HepG2 (cell line): ENCODE data around the gene UMOD. TPM values are rescaled to one million over a fixed set of nuclear protein-coding genes. Genes with fewer than 3 reads are reported as not detected.

ENCODE experiments used
- DR1 ChIP-seq: sonication (generic); formaldehyde crosslinking; IDR thresholded peaks from 2 replicates; pipeline ENCODE4 v1.8.0; 2021; ENCODE audit warnings: mild to moderate bottlenecking, missing genetic modification reagents, inconsistent platforms
- FOXA1 ChIP-seq, 2 experiments: fragments of 450-650 bp in 1 of 2; sonication (generic) in 1 of 2; formaldehyde crosslinking in 1 of 2; IDR thresholded peaks; 2 replicates each; pipeline versions ENCODE4 v1.4.0 to v1.6.1; 2016 to 2020; ENCODE audit warnings: missing genetic modification reagents in 1 of 2
- MYC ChIP-seq: sonication (generic); formaldehyde crosslinking; IDR thresholded peaks from 2 replicates; pipeline ENCODE4 v1.9.0; 2021; ENCODE audit warnings: missing genetic modification reagents, borderline replicate concordance
- RAD21 ChIP-seq: fragments of 450-650 bp; formaldehyde crosslinking; IDR thresholded peaks from 2 replicates; pipeline ENCODE4 v1.5.0; 2020; ENCODE audit warnings: mild to moderate bottlenecking
- STAG1 ChIP-seq: sonication (generic); formaldehyde crosslinking; IDR thresholded peaks from 2 replicates; pipeline ENCODE4 v1.4.0; 2020; ENCODE audit warnings: missing genetic modification reagents
- ZNF225 ChIP-seq: sonication (generic); formaldehyde crosslinking; IDR thresholded peaks from 2 replicates; pipeline ENCODE4 v1.4.0; 2020; ENCODE audit warnings: mild to moderate bottlenecking, missing genetic modification reagents
- ZNF468 ChIP-seq: sonication (generic); formaldehyde crosslinking; IDR thresholded peaks from 2 replicates; pipeline ENCODE4 v1.8.0; 2022; ENCODE audit warnings: mild to moderate bottlenecking, moderate library complexity, missing genetic modification reagents
- ZNF598 ChIP-seq: sonication (generic); formaldehyde crosslinking; IDR thresholded peaks from 2 replicates; pipeline ENCODE4 v1.5.1; 2020; ENCODE audit warnings: mild to moderate bottlenecking, missing genetic modification reagents, borderline replicate concordance
- polyA plus RNA-seq, 8 experiments: library from polyadenylated mRNA; depleted of rRNA in 3 of 8; stranded (reverse) in 7 of 8; unstranded in 1 of 8; fragments of >200 nt; fragmentation: Illumina TruSeq in 4 of 8; extraction: Trizol in 4 of 8; gene quantifications; 2 replicates each; pipeline versions ENCODE4 v1.2.1 to v1.2.3, GENCODE V29; 2011 to 2016; ENCODE audit warnings: low read depth in 4 of 8, missing spikeins in 1 of 8, mixed read lengths in 1 of 8; ENCODE audit not compliant: insufficient read depth in 1 of 8
- total RNA-seq, 5 experiments: library from RNA; depleted of rRNA; stranded (reverse); fragments of >200 nt; fragmentation: Illumina TruSeq; extraction: Trizol; gene quantifications; 2 replicates each; pipeline ENCODE4 v1.2.3, GENCODE V29; 2016; ENCODE audit warnings: low read depth in 1 of 5
- TF ChIP-seq, protein P1 (sequence below): sonication (generic); formaldehyde crosslinking; IDR thresholded peaks from 2 replicates; pipeline ENCODE4 v1.4.0; 2020; ENCODE audit warnings: missing genetic modification reagents
- TF ChIP-seq, protein P2 (sequence below): sonication (generic); formaldehyde crosslinking; conservative IDR thresholded peaks from 2 replicates; pipeline ENCODE4 v1.4.0; 2020; ENCODE audit warnings: missing genetic modification reagents
- TF ChIP-seq, protein P3 (sequence below): sonication (generic); formaldehyde crosslinking; IDR thresholded peaks from 2 replicates; pipeline ENCODE4 v1.5.0; 2020; ENCODE audit warnings: mild to moderate bottlenecking, missing genetic modification reagents, moderate library complexity
- TF ChIP-seq, protein P4 (sequence below): sonication (generic); formaldehyde crosslinking; IDR thresholded peaks from 2 replicates; pipeline ENCODE4 v1.4.0; 2020; ENCODE audit warnings: missing genetic modification reagents
- TF ChIP-seq, protein P5 (sequence below): sonication (generic); formaldehyde crosslinking; IDR thresholded peaks from 2 replicates; pipeline ENCODE4 v1.8.0; 2022; ENCODE audit warnings: low read depth, missing genetic modification reagents
- TF ChIP-seq, protein P6 (sequence below): sonication (generic); formaldehyde crosslinking; IDR thresholded peaks from 2 replicates; pipeline ENCODE4 v1.9.0; 2022; ENCODE audit warnings: missing genetic modification reagents, mild to moderate bottlenecking, borderline replicate concordance

Gene UMOD
- total and polyA plus RNA-seq, 2 of the 13 experiments (the other 11 are each of a cell fraction or from before 2014, with no cell fraction given), result not detected

DNA sequence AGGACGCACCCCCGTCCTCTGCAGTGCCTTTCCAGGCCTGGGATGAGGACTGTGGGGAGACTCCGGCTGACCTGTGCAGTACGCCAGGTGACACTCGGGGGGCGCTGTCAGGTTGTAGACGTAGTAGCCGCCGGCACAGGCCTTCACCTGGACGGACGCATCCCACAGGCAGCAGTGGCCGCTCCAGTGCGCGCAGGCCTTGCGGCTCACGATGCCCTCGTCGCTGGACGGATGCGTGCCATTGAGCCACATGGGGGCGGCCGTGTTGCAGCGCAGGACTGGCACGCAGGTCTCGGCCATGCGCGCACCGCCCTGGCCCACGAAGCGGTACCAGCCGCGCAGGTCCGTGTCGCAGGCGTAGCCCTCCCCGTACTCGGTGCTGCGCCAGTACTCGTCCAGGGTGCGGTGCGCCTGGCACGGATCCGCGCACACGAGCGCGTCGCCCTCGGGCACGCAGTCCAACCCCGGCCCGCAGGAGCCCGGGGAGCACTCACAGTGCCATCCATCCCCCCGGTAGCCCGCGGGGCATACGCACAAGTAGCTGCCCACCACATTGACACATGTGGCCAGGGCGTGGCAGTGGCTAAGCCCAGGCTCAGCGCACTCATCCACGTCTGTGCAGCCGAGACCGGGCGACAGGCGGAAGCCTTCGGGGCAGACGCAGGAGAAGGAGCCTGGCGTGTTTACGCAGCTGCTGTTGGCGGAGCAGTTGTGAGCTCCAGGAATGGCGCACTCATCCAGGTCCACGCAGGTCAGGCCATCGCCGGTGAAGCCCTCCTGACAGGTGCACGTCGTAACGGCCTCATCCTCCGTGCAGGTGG lies 3.9 kb downstream of the UMOD start (continued):
- TF ChIP-seq, protein P1, sequence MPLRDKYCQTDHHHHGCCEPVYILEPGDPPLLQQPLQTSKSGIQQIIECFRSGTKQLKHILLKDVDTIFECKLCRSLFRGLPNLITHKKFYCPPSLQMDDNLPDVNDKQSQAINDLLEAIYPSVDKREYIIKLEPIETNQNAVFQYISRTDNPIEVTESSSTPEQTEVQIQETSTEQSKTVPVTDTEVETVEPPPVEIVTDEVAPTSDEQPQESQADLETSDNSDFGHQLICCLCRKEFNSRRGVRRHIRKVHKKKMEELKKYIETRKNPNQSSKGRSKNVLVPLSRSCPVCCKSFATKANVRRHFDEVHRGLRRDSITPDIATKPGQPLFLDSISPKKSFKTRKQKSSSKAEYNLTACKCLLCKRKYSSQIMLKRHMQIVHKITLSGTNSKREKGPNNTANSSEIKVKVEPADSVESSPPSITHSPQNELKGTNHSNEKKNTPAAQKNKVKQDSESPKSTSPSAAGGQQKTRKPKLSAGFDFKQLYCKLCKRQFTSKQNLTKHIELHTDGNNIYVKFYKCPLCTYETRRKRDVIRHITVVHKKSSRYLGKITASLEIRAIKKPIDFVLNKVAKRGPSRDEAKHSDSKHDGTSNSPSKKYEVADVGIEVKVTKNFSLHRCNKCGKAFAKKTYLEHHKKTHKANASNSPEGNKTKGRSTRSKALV (CRISPR knock-in tag), result peak; percentile 78; the same call in 1 of the 2 replicates
- TF ChIP-seq, protein P2, sequence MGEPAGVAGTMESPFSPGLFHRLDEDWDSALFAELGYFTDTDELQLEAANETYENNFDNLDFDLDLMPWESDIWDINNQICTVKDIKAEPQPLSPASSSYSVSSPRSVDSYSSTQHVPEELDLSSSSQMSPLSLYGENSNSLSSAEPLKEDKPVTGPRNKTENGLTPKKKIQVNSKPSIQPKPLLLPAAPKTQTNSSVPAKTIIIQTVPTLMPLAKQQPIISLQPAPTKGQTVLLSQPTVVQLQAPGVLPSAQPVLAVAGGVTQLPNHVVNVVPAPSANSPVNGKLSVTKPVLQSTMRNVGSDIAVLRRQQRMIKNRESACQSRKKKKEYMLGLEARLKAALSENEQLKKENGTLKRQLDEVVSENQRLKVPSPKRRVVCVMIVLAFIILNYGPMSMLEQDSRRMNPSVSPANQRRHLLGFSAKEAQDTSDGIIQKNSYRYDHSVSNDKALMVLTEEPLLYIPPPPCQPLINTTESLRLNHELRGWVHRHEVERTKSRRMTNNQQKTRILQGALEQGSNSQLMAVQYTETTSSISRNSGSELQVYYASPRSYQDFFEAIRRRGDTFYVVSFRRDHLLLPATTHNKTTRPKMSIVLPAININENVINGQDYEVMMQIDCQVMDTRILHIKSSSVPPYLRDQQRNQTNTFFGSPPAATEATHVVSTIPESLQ (CRISPR knock-in tag), result no peak
- TF ChIP-seq, protein P3, sequence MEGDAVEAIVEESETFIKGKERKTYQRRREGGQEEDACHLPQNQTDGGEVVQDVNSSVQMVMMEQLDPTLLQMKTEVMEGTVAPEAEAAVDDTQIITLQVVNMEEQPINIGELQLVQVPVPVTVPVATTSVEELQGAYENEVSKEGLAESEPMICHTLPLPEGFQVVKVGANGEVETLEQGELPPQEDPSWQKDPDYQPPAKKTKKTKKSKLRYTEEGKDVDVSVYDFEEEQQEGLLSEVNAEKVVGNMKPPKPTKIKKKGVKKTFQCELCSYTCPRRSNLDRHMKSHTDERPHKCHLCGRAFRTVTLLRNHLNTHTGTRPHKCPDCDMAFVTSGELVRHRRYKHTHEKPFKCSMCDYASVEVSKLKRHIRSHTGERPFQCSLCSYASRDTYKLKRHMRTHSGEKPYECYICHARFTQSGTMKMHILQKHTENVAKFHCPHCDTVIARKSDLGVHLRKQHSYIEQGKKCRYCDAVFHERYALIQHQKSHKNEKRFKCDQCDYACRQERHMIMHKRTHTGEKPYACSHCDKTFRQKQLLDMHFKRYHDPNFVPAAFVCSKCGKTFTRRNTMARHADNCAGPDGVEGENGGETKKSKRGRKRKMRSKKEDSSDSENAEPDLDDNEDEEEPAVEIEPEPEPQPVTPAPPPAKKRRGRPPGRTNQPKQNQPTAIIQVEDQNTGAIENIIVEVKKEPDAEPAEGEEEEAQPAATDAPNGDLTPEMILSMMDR (CRISPR knock-in tag), result peak; percentile 75
- TF ChIP-seq, protein P4, sequence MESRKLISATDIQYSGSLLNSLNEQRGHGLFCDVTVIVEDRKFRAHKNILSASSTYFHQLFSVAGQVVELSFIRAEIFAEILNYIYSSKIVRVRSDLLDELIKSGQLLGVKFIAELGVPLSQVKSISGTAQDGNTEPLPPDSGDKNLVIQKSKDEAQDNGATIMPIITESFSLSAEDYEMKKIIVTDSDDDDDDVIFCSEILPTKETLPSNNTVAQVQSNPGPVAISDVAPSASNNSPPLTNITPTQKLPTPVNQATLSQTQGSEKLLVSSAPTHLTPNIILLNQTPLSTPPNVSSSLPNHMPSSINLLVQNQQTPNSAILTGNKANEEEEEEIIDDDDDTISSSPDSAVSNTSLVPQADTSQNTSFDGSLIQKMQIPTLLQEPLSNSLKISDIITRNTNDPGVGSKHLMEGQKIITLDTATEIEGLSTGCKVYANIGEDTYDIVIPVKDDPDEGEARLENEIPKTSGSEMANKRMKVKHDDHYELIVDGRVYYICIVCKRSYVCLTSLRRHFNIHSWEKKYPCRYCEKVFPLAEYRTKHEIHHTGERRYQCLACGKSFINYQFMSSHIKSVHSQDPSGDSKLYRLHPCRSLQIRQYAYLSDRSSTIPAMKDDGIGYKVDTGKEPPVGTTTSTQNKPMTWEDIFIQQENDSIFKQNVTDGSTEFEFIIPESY (CRISPR knock-in tag), result peak; percentile 23; the same call in 1 of the 2 replicates
- TF ChIP-seq, protein P5, sequence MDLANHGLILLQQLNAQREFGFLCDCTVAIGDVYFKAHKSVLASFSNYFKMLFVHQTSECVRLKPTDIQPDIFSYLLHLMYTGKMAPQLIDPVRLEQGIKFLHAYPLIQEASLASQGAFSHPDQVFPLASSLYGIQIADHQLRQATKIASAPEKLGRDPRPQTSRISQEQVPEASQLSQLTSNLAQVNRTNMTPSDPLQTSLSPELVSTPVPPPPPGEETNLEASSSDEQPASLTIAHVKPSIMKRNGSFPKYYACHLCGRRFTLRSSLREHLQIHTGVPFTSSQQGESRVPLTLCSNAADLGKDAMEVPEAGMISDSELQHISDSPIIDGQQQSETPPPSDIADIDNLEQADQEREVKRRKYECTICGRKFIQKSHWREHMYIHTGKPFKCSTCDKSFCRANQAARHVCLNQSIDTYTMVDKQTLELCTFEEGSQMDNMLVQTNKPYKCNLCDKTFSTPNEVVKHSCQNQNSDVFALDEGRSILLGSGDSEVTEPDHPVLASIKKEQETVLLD (CRISPR knock-in tag), result 0 out of 2 replicates have a peak, but pooled peaks have one; percentile 15
- TF ChIP-seq ZNF468 (CRISPR knock-in tag), result peak; percentile 54; the same call in 1 of the 2 replicates
- TF ChIP-seq ZNF225 (CRISPR knock-in tag), result 0 out of 2 replicates have a peak, but pooled peaks have one; percentile 43
- peak; percentile 38; the same call in 1 of the 2 replicates for TF ChIP-seq DR1 (CRISPR knock-in tag)
- TF ChIP-seq FOXA1 (IDR thresholded peaks at IDR 0.05), result no peak
- TF ChIP-seq FOXA1 (CRISPR knock-in tag; IDR thresholded peaks at IDR 0.05), result 0 out of 2 replicates have a peak, but pooled peaks have one; percentile 6
- peak; percentile 37; the same call in 1 of the 2 replicates for TF ChIP-seq RAD21 (CRISPR knock-in tag)
- TF ChIP-seq MYC, result peak; percentile 51
- peak; percentile 20; the same call in 1 of the 2 replicates for TF ChIP-seq ZNF598 (CRISPR knock-in tag)
- TF ChIP-seq STAG1 (CRISPR knock-in tag), result peak; percentile 72
- TF ChIP-seq, protein P6, sequence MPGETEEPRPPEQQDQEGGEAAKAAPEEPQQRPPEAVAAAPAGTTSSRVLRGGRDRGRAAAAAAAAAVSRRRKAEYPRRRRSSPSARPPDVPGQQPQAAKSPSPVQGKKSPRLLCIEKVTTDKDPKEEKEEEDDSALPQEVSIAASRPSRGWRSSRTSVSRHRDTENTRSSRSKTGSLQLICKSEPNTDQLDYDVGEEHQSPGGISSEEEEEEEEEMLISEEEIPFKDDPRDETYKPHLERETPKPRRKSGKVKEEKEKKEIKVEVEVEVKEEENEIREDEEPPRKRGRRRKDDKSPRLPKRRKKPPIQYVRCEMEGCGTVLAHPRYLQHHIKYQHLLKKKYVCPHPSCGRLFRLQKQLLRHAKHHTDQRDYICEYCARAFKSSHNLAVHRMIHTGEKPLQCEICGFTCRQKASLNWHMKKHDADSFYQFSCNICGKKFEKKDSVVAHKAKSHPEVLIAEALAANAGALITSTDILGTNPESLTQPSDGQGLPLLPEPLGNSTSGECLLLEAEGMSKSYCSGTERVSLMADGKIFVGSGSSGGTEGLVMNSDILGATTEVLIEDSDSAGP (CRISPR knock-in tag), result peak; percentile 17; the same call in 1 of the 2 replicates
